Neural progenitor cell (in vitro differentiated cells): ENCODE measurements around the gene SPG11. TPM values are rescaled to one million over a fixed set of nuclear protein-coding genes. Genes with fewer than 3 reads are reported as not detected.

Source experiments
- DNase-seq: peaks from one replicate; pipeline ENCODE4 v3.0.0-alpha.2; 2016; ENCODE audit warnings: low spot score
- H2AFZ ChIP-seq: fragments of 200-600 bp; sonication (generic); replicated peaks from 2 replicates; pipeline ENCODE4 v1.6.1; 2016; ENCODE audit warnings: antibody characterized with exemption
- H3F3A ChIP-seq: fragments of 200-600 bp; sonication (generic); 2 replicates; pipeline ENCODE4 v1.6.1; 2016; ENCODE audit warnings: antibody characterized with exemption, low read depth
- H3K27ac ChIP-seq: fragments of 200-600 bp; sonication (generic); 2 replicates; pipeline ENCODE4 v1.5.1; 2016; ENCODE audit warnings: mild to moderate bottlenecking
- H3K27me3 ChIP-seq: fragments of 200-600 bp; sonication (generic); 2 replicates; pipeline ENCODE4 v1.6.1; 2016; ENCODE audit warnings: mild to moderate bottlenecking, moderate library complexity
- H3K36me3 ChIP-seq: fragments of 200-600 bp; sonication (generic); 2 replicates; pipeline ENCODE4 v1.5.1; 2016
- H3K4me1 ChIP-seq: fragments of 200-600 bp; sonication (generic); 2 replicates; pipeline ENCODE4 v1.6.1; 2016; ENCODE audit warnings: mixed run types
- H3K4me2 ChIP-seq: fragments of 200-600 bp; sonication (generic); 2 replicates; pipeline ENCODE4 v1.6.1; 2016
- H3K4me3 ChIP-seq: fragments of 200-600 bp; sonication (generic); 2 replicates; pipeline ENCODE4 v1.5.1; 2016
- H3K79me2 ChIP-seq: fragments of 200-600 bp; sonication (generic); 2 replicates; pipeline ENCODE4 v1.6.1; 2016; ENCODE audit warnings: low read depth
- H3K9ac ChIP-seq: fragments of 200-600 bp; sonication (generic); 2 replicates; pipeline ENCODE4 v1.6.1; 2016
- H3K9me3 ChIP-seq: fragments of 200-600 bp; sonication (generic); 2 replicates; pipeline ENCODE4 v1.5.1; 2016; ENCODE audit warnings: low read depth
- H4K20me1 ChIP-seq: fragments of 200-600 bp; sonication (generic); 2 replicates; pipeline ENCODE4 v1.6.1; 2016; ENCODE audit warnings: low read depth
- H3K27ac Mint-ChIP-seq: 3 replicates; pipeline ENCODE4 v1.8.0; 2021; ENCODE audit warnings: mixed read lengths
- H3K27me3 Mint-ChIP-seq: 2 replicates; pipeline ENCODE4 v1.8.0; 2022; ENCODE audit warnings: low read depth, mild to moderate bottlenecking, inconsistent platforms, moderate library complexity, mixed read lengths; ENCODE audit not compliant: insufficient read depth
- H3K36me3 Mint-ChIP-seq: 3 replicates; pipeline ENCODE4 v1.8.0; 2021; ENCODE audit warnings: mixed read lengths
- H3K4me1 Mint-ChIP-seq: 3 replicates; pipeline ENCODE4 v1.8.0; 2021; ENCODE audit warnings: mixed read lengths
- H3K4me3 Mint-ChIP-seq: 3 replicates; pipeline ENCODE4 v1.8.0; 2021; ENCODE audit warnings: mild to moderate bottlenecking, moderate library complexity, mixed read lengths
- H3K9me3 Mint-ChIP-seq: 3 replicates; pipeline ENCODE4 v1.8.0; 2020; ENCODE audit warnings: mixed read lengths
- CTCF ChIP-seq: fragments of 200-600 bp; sonication (generic); IDR thresholded peaks from 2 replicates; pipeline ENCODE4 v1.5.1; 2017; ENCODE audit warnings: antibody characterized with exemption, mild to moderate bottlenecking
- EZH2 ChIP-seq: fragments of 200-600 bp; sonication (generic); IDR thresholded peaks from 2 replicates; pipeline ENCODE4 v1.6.1; 2017; ENCODE audit warnings: antibody characterized with exemption, mild to moderate bottlenecking, moderate library complexity
- EZH2phosphoT487 ChIP-seq: fragments of 200-600 bp; sonication (generic); IDR thresholded peaks from 2 replicates; pipeline ENCODE4 v1.6.1; 2017; ENCODE audit warnings: antibody characterized with exemption
- total RNA-seq: library from RNA; depleted of rRNA; stranded (reverse); fragments of >200 nt; gene quantifications from 2 replicates; pipeline ENCODE4 v1.2.3, GENCODE V29; 2015; ENCODE audit warnings: low replicate concordance

The SPG11 gene
- total RNA-seq, 1 donor from 2014 or later, result 65.9 TPM

- no peaks in the 10 kb centered on the region for H3K27me3 Mint-ChIP-seq
- no peak overlapping the region for H3K27ac ChIP-seq
- H3K36me3 Mint-ChIP-seq, result peaks cover 22% of the 10 kb centered on the region
- no peak overlapping the region for H3K9ac ChIP-seq
- no peak overlapping the region for H3K27ac Mint-ChIP-seq
- no peaks in the 10 kb centered on the region for H4K20me1 ChIP-seq
- peaks cover 6% of the 10 kb centered on the region for H3K36me3 ChIP-seq
- H3K4me1 ChIP-seq, result no peaks in the 10 kb centered on the region
- no peaks in the 10 kb centered on the region for H3F3A ChIP-seq
- no peaks in the 10 kb centered on the region for H3K79me2 ChIP-seq
- no peak overlapping the region for H3K4me3 Mint-ChIP-seq
- DNase-seq, result no peak
- no peaks in the 10 kb centered on the region for H3K4me1 Mint-ChIP-seq
- no peak overlapping the region for H2AFZ ChIP-seq
- H3K9me3 Mint-ChIP-seq, result no peaks in the 10 kb centered on the region
- no peaks in the 10 kb centered on the region for H3K27me3 ChIP-seq
- H3K4me3 ChIP-seq, result no peak overlapping the region
- H3K4me2 ChIP-seq, result no peak overlapping the region
- no peak for TF ChIP-seq CTCF
- TF ChIP-seq EZH2phosphoT487, result no peak
- TF ChIP-seq EZH2, result no peak
- no peaks in the 10 kb centered on the region for H3K9me3 ChIP-seq
These were observed 64.6 kb downstream of the SPG11 start for GRCh38 chr15:44598892-44599291.

GRCh38 chr15:44598066-44598465 lies 65.4 kb downstream of the SPG11 start:
- H3K9me3 Mint-ChIP-seq, result no peaks in the 10 kb centered on the region
- no peaks in the 10 kb centered on the region for H3K9me3 ChIP-seq
- DNase-seq, result no peak
- H3K9ac ChIP-seq, result no peak overlapping the region
- no peaks in the 10 kb centered on the region for H3K27me3 Mint-ChIP-seq
- peaks cover 22% of the 10 kb centered on the region for H3K36me3 Mint-ChIP-seq
- H3K79me2 ChIP-seq, result no peaks in the 10 kb centered on the region
- no peak overlapping the region for H3K27ac ChIP-seq
- H3K27ac Mint-ChIP-seq, result no peak overlapping the region
- TF ChIP-seq EZH2phosphoT487 (no peak), CTCF (no peak), EZH2 (no peak)
- no peaks in the 10 kb centered on the region for H3F3A ChIP-seq
- no peaks in the 10 kb centered on the region for H3K4me1 ChIP-seq
- H3K4me3 Mint-ChIP-seq, result no peak overlapping the region
- no peak overlapping the region for H3K4me3 ChIP-seq
- H2AFZ ChIP-seq, result no peak overlapping the region
- H3K4me2 ChIP-seq, result no peak overlapping the region
- no peaks in the 10 kb centered on the region for H3K27me3 ChIP-seq
- peaks cover under 1% of the 10 kb centered on the region for H3K36me3 ChIP-seq
- H3K4me1 Mint-ChIP-seq, result no peaks in the 10 kb centered on the region
- H4K20me1 ChIP-seq, result no peaks in the 10 kb centered on the region

- peaks cover 18% of the 10 kb centered on the region for H3K36me3 Mint-ChIP-seq
- Histone ChIP-seq H3K27ac (no peak overlapping the region), H2AFZ (no peak overlapping the region), H3K9ac (no peak overlapping the region), H3K4me1 (no peaks in the 10 kb centered on the region), H3K4me3 (no peak overlapping the region), H3K79me2 (no peaks in the 10 kb centered on the region), H3F3A (no peaks in the 10 kb centered on the region), H3K4me2 (no peak overlapping the region), H3K36me3 (no peaks in the 10 kb centered on the region), H3K9me3 (no peaks in the 10 kb centered on the region), H4K20me1 (no peaks in the 10 kb centered on the region), H3K27me3 (no peaks in the 10 kb centered on the region)
- no peaks in the 10 kb centered on the region for H3K4me1 Mint-ChIP-seq
- DNase-seq, result no peak
- no peak for TF ChIP-seq EZH2
- TF ChIP-seq CTCF, result no peak
- no peak for TF ChIP-seq EZH2phosphoT487
- H3K4me3 Mint-ChIP-seq, result no peak overlapping the region
- H3K27me3 Mint-ChIP-seq, result no peaks in the 10 kb centered on the region
- no peaks in the 10 kb centered on the region for H3K9me3 Mint-ChIP-seq
- no peak overlapping the region for H3K27ac Mint-ChIP-seq
These were observed 66.9 kb downstream of the SPG11 start for GRCh38 chr15:44596511-44597010.
